ENCODE measurements around the gene PAK1.

PAK1 gene

DNA sequence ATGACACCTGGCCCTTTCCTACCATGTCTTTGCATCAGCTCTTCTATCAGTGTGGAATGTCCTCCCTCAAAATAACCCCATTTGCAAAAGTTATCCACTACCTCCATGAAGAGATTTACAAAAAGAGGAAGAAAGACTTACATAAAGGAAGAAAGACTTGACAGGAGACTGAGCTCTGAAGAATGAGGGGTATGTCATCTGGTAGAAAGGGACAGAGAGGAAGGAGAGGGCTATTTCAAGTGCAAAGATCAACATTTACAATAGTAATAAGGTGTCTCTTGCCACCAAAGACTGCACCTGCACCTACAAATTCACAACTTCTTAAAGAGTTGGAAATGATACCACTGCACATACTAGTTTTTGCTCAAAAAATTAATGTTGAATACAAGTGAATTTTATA, 18.2 kb downstream of the PAK1 start:
- TF ChIP-seq, protein P1, sequence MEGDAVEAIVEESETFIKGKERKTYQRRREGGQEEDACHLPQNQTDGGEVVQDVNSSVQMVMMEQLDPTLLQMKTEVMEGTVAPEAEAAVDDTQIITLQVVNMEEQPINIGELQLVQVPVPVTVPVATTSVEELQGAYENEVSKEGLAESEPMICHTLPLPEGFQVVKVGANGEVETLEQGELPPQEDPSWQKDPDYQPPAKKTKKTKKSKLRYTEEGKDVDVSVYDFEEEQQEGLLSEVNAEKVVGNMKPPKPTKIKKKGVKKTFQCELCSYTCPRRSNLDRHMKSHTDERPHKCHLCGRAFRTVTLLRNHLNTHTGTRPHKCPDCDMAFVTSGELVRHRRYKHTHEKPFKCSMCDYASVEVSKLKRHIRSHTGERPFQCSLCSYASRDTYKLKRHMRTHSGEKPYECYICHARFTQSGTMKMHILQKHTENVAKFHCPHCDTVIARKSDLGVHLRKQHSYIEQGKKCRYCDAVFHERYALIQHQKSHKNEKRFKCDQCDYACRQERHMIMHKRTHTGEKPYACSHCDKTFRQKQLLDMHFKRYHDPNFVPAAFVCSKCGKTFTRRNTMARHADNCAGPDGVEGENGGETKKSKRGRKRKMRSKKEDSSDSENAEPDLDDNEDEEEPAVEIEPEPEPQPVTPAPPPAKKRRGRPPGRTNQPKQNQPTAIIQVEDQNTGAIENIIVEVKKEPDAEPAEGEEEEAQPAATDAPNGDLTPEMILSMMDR (IDR thresholded peaks at IDR 0.05; ENCODE audit: control extremely low read depth, extremely low read depth, low read depth, missing control alignments) = no peak
- CTCF ChIA-PET = interaction anchor here (2.0 to 2.9 kb wide), 3 partner anchors 9 to 15 kb away, joined by 5 to 16 read pairs (median 12); no protein-coding TSS in a partner anchor
- no peak for DNase-seq (ENCODE audit: extremely low spot score)
- POLR2A ChIA-PET = no interaction called here

DNA sequence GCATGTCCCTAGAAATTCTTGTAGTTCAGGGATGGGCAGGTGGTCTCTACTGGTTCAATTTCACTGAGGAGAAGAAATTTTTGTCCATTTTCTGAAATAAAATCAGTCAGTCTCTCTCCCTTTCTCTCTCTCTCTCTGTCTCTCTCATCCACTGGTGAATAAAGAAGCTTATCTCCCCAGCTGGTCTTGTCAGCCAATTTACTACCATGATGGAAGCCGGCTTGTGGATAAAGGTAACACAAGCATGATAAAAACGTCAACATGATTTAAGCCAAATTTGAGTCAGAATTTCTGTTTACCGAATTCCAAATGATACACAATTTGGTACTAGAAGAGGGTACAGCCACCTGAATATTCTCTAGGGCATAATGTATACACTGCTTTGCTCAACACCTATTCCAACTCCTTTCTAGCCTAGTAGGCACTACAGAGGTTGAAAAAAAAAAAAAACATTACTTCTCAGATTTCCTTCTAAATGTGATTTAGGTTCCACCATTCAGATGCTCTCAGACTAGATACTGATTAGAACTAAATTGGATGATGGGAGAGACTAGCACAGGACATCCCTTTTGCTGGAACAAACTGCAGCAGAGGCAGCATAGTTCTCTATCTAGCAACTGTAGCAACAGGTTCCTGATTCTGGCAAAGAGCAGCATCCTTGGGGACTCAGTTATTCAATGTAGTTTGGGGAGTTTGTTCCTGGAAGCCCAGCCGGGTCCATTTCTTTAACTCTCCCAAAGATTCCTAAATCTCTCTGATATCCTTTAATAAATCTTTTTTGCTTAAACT, 18.8 kb downstream of the PAK1 start:
- ChIA-PET CTCF (interaction anchor here (1.7 to 2.9 kb wide), 5 partner anchors 9 to 16 kb away, joined by 4 to 16 read pairs (median 7); no protein-coding TSS in a partner anchor), POLR2A (no interaction called here)
- TF ChIP-seq, protein P1 (IDR thresholded peaks at IDR 0.05; ENCODE audit: control extremely low read depth, extremely low read depth, low read depth, missing control alignments) = no peak
- no peak for DNase-seq (ENCODE audit: extremely low spot score)

DNA sequence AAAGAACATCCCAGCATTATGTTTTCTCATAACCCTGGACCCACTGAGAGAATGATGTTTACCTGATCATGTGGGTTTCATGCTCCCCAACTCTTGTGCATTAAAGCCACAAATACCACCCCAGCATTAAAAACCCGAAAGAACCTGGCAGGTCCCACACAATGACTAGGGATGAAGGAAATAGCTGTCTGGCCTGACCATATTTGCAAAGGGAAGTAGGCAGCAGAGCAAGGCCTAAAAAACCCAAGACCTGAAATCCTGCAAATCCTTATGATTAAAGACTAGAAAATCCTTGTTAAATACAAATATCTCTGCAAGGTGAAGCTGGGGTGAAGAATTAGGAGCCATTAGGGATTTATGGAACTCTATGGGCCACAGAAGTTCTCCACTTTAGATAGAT, 23.7 kb downstream of the PAK1 start:
- no peak for DNase-seq (ENCODE audit: extremely low spot score)
- CTCF ChIA-PET = interaction anchor here (0.7 to 7.3 kb wide), 5 partner anchors 11 to 530 kb away, joined by 3 to 28 read pairs (median 4); no protein-coding TSS in a partner anchor
- POLR2A ChIA-PET = no interaction called here
- TF ChIP-seq, protein P1 (IDR thresholded peaks at IDR 0.05; ENCODE audit: control extremely low read depth, extremely low read depth, low read depth, missing control alignments) = no peak

DNA sequence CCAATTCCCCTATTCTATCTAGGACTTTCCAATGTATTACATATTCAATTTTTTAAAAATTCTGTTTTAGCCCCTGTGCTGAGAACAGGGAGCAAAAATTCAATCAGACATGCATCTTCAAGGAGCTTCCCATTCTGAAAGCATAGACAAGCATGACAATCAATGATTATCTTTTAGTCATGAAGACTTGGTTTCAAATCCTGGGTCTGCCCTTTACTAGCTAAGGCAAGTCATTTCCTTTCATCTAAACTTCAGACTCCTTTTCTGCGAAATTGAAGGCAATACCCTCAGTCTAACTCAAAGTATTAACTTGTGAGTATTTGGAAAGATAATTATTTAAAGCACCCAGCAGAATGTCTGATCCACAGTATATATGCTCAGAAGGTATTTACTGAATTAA, 24.1 kb downstream of the PAK1 start:
- TF ChIP-seq, protein P1 (IDR thresholded peaks at IDR 0.05; ENCODE audit: control extremely low read depth, extremely low read depth, low read depth, missing control alignments) = no peak
- no peak for DNase-seq (ENCODE audit: extremely low spot score)
- CTCF ChIA-PET = interaction anchor here (1.1 to 7.3 kb wide), 5 partner anchors 11 to 530 kb away, joined by 3 to 28 read pairs (median 5); no protein-coding TSS in a partner anchor
- POLR2A ChIA-PET = no interaction called here

DNA sequence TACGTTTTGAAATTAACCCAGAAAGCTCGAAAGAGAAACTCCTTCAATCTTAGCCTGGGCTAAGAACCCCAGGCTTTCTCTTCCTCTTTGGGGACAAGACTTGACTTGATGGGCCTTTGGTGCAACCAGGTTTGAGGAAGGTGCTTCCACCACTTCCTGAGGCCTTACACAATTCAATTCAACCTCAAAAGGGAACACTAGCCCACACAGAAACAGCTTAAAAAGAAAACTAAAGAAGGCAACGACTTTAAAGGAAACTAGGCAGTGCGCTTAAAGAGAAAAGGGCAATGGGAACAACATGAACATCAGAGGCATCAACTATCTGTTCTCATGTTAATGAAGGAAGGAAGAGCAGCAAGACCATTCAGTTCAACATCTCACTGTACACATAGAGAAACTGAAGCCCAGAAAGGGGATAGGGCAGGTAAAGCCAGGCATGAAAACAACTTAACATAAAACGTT, 24.8 kb downstream of the PAK1 start:
- ChIA-PET CTCF (interaction anchor here (1.1 to 7.3 kb wide), 5 partner anchors 12 to 529 kb away, joined by 3 to 28 read pairs (median 5); no protein-coding TSS in a partner anchor), POLR2A (no interaction called here)
- DNase-seq (ENCODE audit: extremely low spot score) = peak; percentile 44
- TF ChIP-seq, protein P1 (IDR thresholded peaks at IDR 0.05; ENCODE audit: control extremely low read depth, extremely low read depth, low read depth, missing control alignments) = no peak

DNA sequence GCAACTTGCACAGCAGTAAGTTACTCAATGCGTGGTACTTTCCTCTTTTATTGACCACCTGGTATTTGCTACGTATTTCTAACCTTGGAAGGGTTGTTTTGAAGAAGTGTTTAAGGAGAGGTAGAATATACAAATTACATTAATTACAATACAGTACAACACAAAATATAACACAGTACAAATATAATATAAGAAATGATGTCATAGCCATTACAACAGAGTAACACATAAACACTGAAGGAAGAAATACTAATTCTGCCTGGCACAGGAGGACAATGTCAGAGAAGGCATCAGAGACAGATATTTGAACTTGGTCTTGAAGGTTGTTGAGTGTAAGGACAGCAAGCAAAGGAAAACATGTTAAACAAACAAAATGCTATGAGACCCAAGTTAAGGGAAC, 25.6 kb downstream of the PAK1 start:
- DNase-seq (ENCODE audit: extremely low spot score) = no peak
- CTCF ChIA-PET = interaction anchor here (1.4 to 7.3 kb wide), 5 partner anchors 12 to 35 kb away, joined by 5 to 28 read pairs (median 5); no protein-coding TSS in a partner anchor
- POLR2A ChIA-PET = no interaction called here
- TF ChIP-seq, protein P1 (IDR thresholded peaks at IDR 0.05; ENCODE audit: control extremely low read depth, extremely low read depth, low read depth, missing control alignments) = no peak
